Measurements from ENCODE around the gene NTNG1. TPM values are rescaled to one million over a fixed set of nuclear protein-coding genes. Genes with fewer than 3 reads are reported as not detected.

The NTNG1 gene
- total RNA-seq, 1 donor from 2014 or later: not detected

GRCh38 chr1:107255469-107255868 is 114.6 kb downstream of the NTNG1 start:
- intact Hi-C loops (cut with micrococcal nuclease): no loop called here
- Mint-ChIP-seq H3K4me1 (ENCODE audit: low read depth) (no peaks in the 10 kb centered on the region), H3K27ac (no peak overlapping the region), H3K36me3 (ENCODE audit: low read depth) (no peaks in the 10 kb centered on the region), H3K4me3 (ENCODE audit: low read depth) (no peak overlapping the region), H3K27me3 (ENCODE audit: low read depth) (no peaks in the 10 kb centered on the region), H3K9me3 (no peaks in the 10 kb centered on the region)
- DNase-seq (ENCODE audit: low spot score): no peak

- intact Hi-C loops (cut with micrococcal nuclease): no loop called here
- no peak for DNase-seq (ENCODE audit: low spot score)
- no peaks in the 10 kb centered on the region for H3K36me3 Mint-ChIP-seq (ENCODE audit: low read depth)
- no peaks in the 10 kb centered on the region for H3K9me3 Mint-ChIP-seq
- H3K27me3 Mint-ChIP-seq (ENCODE audit: low read depth): no peaks in the 10 kb centered on the region
- H3K4me3 Mint-ChIP-seq (ENCODE audit: low read depth): no peak overlapping the region
- no peak overlapping the region for H3K27ac Mint-ChIP-seq
- H3K4me1 Mint-ChIP-seq (ENCODE audit: low read depth): peaks cover 3% of the 10 kb centered on the region
Measured at GRCh38 chr1:107262467-107263286, 121.8 kb downstream of the NTNG1 start.

GRCh38 chr1:107263291-107263915 is 122.6 kb downstream of the NTNG1 start:
- no peak overlapping the region for H3K27ac Mint-ChIP-seq
- no peaks in the 10 kb centered on the region for H3K9me3 Mint-ChIP-seq
- peaks cover 3% of the 10 kb centered on the region for H3K4me1 Mint-ChIP-seq (ENCODE audit: low read depth)

GRCh38 chr1:107264007-107264406 is 123.2 kb downstream of the NTNG1 start:
- Mint-ChIP-seq H3K9me3 (no peaks in the 10 kb centered on the region), H3K27ac (no peak overlapping the region), H3K4me1 (ENCODE audit: low read depth) (peaks cover 3% of the 10 kb centered on the region), H3K4me3 (ENCODE audit: low read depth) (no peak overlapping the region), H3K27me3 (ENCODE audit: low read depth) (no peaks in the 10 kb centered on the region), H3K36me3 (ENCODE audit: low read depth) (no peaks in the 10 kb centered on the region)
- DNase-seq (ENCODE audit: low spot score): no peak
- intact Hi-C loops (cut with micrococcal nuclease): no loop called here

More at GRCh38 chr1:107263291-107263915, 122.6 kb downstream of the NTNG1 start:
- Mint-ChIP-seq H3K36me3 (ENCODE audit: low read depth) (no peaks in the 10 kb centered on the region), H3K27me3 (ENCODE audit: low read depth) (no peaks in the 10 kb centered on the region), H3K4me3 (ENCODE audit: low read depth) (no peak overlapping the region)
- intact Hi-C loops (cut with micrococcal nuclease): no loop called here
- DNase-seq (ENCODE audit: low spot score): no peak

- peaks cover 3% of the 10 kb centered on the region for H3K4me1 Mint-ChIP-seq (ENCODE audit: low read depth)
- H3K27ac Mint-ChIP-seq: no peak overlapping the region
- H3K4me3 Mint-ChIP-seq (ENCODE audit: low read depth): no peak overlapping the region
- DNase-seq (ENCODE audit: low spot score): no peak
- intact Hi-C loops (cut with micrococcal nuclease): no loop called here
- no peaks in the 10 kb centered on the region for H3K9me3 Mint-ChIP-seq
- no peaks in the 10 kb centered on the region for H3K27me3 Mint-ChIP-seq (ENCODE audit: low read depth)
- no peaks in the 10 kb centered on the region for H3K36me3 Mint-ChIP-seq (ENCODE audit: low read depth)
Measured at GRCh38 chr1:107264561-107264960, 123.7 kb downstream of the NTNG1 start.

- Mint-ChIP-seq H3K4me3 (ENCODE audit: low read depth) (no peak overlapping the region), H3K27ac (no peak overlapping the region), H3K9me3 (no peaks in the 10 kb centered on the region), H3K4me1 (ENCODE audit: low read depth) (peaks cover 3% of the 10 kb centered on the region), H3K36me3 (ENCODE audit: low read depth) (no peaks in the 10 kb centered on the region), H3K27me3 (ENCODE audit: low read depth) (no peaks in the 10 kb centered on the region)
- no peak for DNase-seq (ENCODE audit: low spot score)
- intact Hi-C loops (cut with micrococcal nuclease): no loop called here
Measured at GRCh38 chr1:107267489-107267888, 126.7 kb downstream of the NTNG1 start.

GRCh38 chr1:107272321-107272720 is 131.5 kb downstream of the NTNG1 start:
- no peak overlapping the region for H3K4me3 Mint-ChIP-seq (ENCODE audit: low read depth)
- intact Hi-C loops (cut with micrococcal nuclease): no loop called here
- no peak for DNase-seq (ENCODE audit: low spot score)
- peaks cover 3% of the 10 kb centered on the region for H3K4me1 Mint-ChIP-seq (ENCODE audit: low read depth)
- H3K36me3 Mint-ChIP-seq (ENCODE audit: low read depth): no peaks in the 10 kb centered on the region
- no peaks in the 10 kb centered on the region for H3K27me3 Mint-ChIP-seq (ENCODE audit: low read depth)
- H3K9me3 Mint-ChIP-seq: no peaks in the 10 kb centered on the region
- H3K27ac Mint-ChIP-seq: no peak overlapping the region

- Mint-ChIP-seq H3K27me3 (ENCODE audit: low read depth) (no peaks in the 10 kb centered on the region), H3K27ac (no peak overlapping the region), H3K4me1 (ENCODE audit: low read depth) (peaks cover 3% of the 10 kb centered on the region), H3K9me3 (no peaks in the 10 kb centered on the region), H3K4me3 (ENCODE audit: low read depth) (no peak overlapping the region), H3K36me3 (ENCODE audit: low read depth) (no peaks in the 10 kb centered on the region)
- intact Hi-C loops (cut with micrococcal nuclease): no loop called here
- DNase-seq (ENCODE audit: low spot score): no peak
Measured at GRCh38 chr1:107273515-107273914, 132.7 kb downstream of the NTNG1 start.

- no peak overlapping the region for H3K4me3 Mint-ChIP-seq (ENCODE audit: low read depth)
- no peak for DNase-seq (ENCODE audit: low spot score)
- no peaks in the 10 kb centered on the region for H3K27me3 Mint-ChIP-seq (ENCODE audit: low read depth)
- peaks cover 3% of the 10 kb centered on the region for H3K4me1 Mint-ChIP-seq (ENCODE audit: low read depth)
- intact Hi-C loops (cut with micrococcal nuclease): no loop called here
- no peaks in the 10 kb centered on the region for H3K36me3 Mint-ChIP-seq (ENCODE audit: low read depth)
- H3K9me3 Mint-ChIP-seq: no peaks in the 10 kb centered on the region
- H3K27ac Mint-ChIP-seq: no peak overlapping the region
Measured at GRCh38 chr1:107274227-107274626, 133.4 kb downstream of the NTNG1 start.

GRCh38 chr1:107276247-107276646 is 135.4 kb downstream of the NTNG1 start:
- intact Hi-C loops (cut with micrococcal nuclease): no loop called here
- DNase-seq (ENCODE audit: low spot score): no peak
- H3K27ac Mint-ChIP-seq: no peak overlapping the region
- H3K36me3 Mint-ChIP-seq (ENCODE audit: low read depth): no peaks in the 10 kb centered on the region
- H3K4me1 Mint-ChIP-seq (ENCODE audit: low read depth): peaks cover 3% of the 10 kb centered on the region
- H3K27me3 Mint-ChIP-seq (ENCODE audit: low read depth): no peaks in the 10 kb centered on the region
- no peaks in the 10 kb centered on the region for H3K9me3 Mint-ChIP-seq
- H3K4me3 Mint-ChIP-seq (ENCODE audit: low read depth): no peak overlapping the region

GRCh38 chr1:107277022-107277421 is 136.2 kb downstream of the NTNG1 start:
- H3K27me3 Mint-ChIP-seq (ENCODE audit: low read depth): no peaks in the 10 kb centered on the region
- H3K9me3 Mint-ChIP-seq: no peaks in the 10 kb centered on the region
- no peak overlapping the region for H3K4me3 Mint-ChIP-seq (ENCODE audit: low read depth)
- no peaks in the 10 kb centered on the region for H3K36me3 Mint-ChIP-seq (ENCODE audit: low read depth)
- DNase-seq (ENCODE audit: low spot score): no peak
- peaks cover 3% of the 10 kb centered on the region for H3K4me1 Mint-ChIP-seq (ENCODE audit: low read depth)
- H3K27ac Mint-ChIP-seq: no peak overlapping the region
- intact Hi-C loops (cut with micrococcal nuclease): no loop called here

GRCh38 chr1:107286125-107286524 is 145.3 kb downstream of the NTNG1 start:
- Mint-ChIP-seq H3K27ac (no peak overlapping the region), H3K36me3 (ENCODE audit: low read depth) (no peaks in the 10 kb centered on the region), H3K4me1 (ENCODE audit: low read depth) (no peaks in the 10 kb centered on the region), H3K4me3 (ENCODE audit: low read depth) (no peak overlapping the region), H3K9me3 (no peaks in the 10 kb centered on the region), H3K27me3 (ENCODE audit: low read depth) (no peaks in the 10 kb centered on the region)
- intact Hi-C loops (cut with micrococcal nuclease): no loop called here
- no peak for DNase-seq (ENCODE audit: low spot score)

GRCh38 chr1:107291987-107292386 is 151.1 kb downstream of the NTNG1 start:
- Mint-ChIP-seq H3K4me3 (ENCODE audit: low read depth) (no peak overlapping the region), H3K27me3 (ENCODE audit: low read depth) (no peaks in the 10 kb centered on the region), H3K4me1 (ENCODE audit: low read depth) (no peaks in the 10 kb centered on the region), H3K27ac (no peak overlapping the region), H3K9me3 (no peaks in the 10 kb centered on the region), H3K36me3 (ENCODE audit: low read depth) (no peaks in the 10 kb centered on the region)
- intact Hi-C loops (cut with micrococcal nuclease): no loop called here
- no peak for DNase-seq (ENCODE audit: low spot score)
